Measurements from ENCODE around the gene CELF4.

GRCh38 chr18:37563931-37564392 is 1.6 kb downstream of the CELF4 start:
- TF ChIP-seq CTCF (conservative IDR thresholded peaks at IDR 0.05 in 1 of 2, IDR thresholded peaks at IDR 0.05 in 1 of 2; ENCODE audit: low read depth in 1 of 2, low read length in 2 of 2) (no peak), EZH2 (IDR thresholded peaks at IDR 0.05; ENCODE audit: low read length, missing control alignments) (no peak)
